Measurements from ENCODE around the gene ABCC9.
"Not testable (repeated sequence)": the region's sequence is repeated elsewhere in the genome, so short reads cannot be mapped to it uniquely, and the experiment has no call there.

ABCC9 gene

GRCh38 chr12:21939435-21939834, 1.8 kb downstream of the ABCC9 start:
- no peak for DNase-seq (ENCODE audit: low read depth in 1 of 2, low spot score in 1 of 2)
- no peak overlapping the region for H3K27ac ChIP-seq (replicated peaks)
- H3K27me3 ChIP-seq (ENCODE audit: insufficient read depth, poor library complexity, severe bottlenecking): peaks cover 33% of the 10 kb centered on the region
- TF ChIP-seq GABPA (IDR thresholded peaks at IDR 0.05; ENCODE audit: low read depth) (no peak), REST (IDR thresholded peaks at IDR 0.05; ENCODE audit: insufficient replicate concordance, low read depth) (no peak), SPI1 (IDR thresholded peaks at IDR 0.05; ENCODE audit: borderline replicate concordance, low read depth) (no peak), CTCF (IDR thresholded peaks at IDR 0.05; ENCODE audit: insufficient read depth, low read length) (no peak), POLR2AphosphoS5 (IDR thresholded peaks at IDR 0.05; ENCODE audit: low read depth) (no peak)
- H3K4me3 ChIP-seq (replicated peaks; ENCODE audit: insufficient read depth, low read length): no peak overlapping the region

- Histone ChIP-seq H3K27me3 (ENCODE audit: insufficient read depth, poor library complexity, severe bottlenecking) (peaks cover 33% of the 10 kb centered on the region), H3K27ac (replicated peaks) (no peak overlapping the region), H3K4me3 (replicated peaks; ENCODE audit: insufficient read depth, low read length) (no peak overlapping the region)
- TF ChIP-seq CTCF (IDR thresholded peaks at IDR 0.05; ENCODE audit: insufficient read depth, low read length) (no peak), SPI1 (IDR thresholded peaks at IDR 0.05; ENCODE audit: borderline replicate concordance, low read depth) (no peak), GABPA (IDR thresholded peaks at IDR 0.05; ENCODE audit: low read depth) (no peak), POLR2AphosphoS5 (IDR thresholded peaks at IDR 0.05; ENCODE audit: low read depth) (no peak), REST (IDR thresholded peaks at IDR 0.05; ENCODE audit: insufficient replicate concordance, low read depth) (no peak)
- DNase-seq (ENCODE audit: low read depth in 1 of 2, low spot score in 1 of 2): no peak
Observed at GRCh38 chr12:21938879-21939278, 2.3 kb downstream of the ABCC9 start.

GRCh38 chr12:21934173-21934572, 7.1 kb downstream of the ABCC9 start:
- Histone ChIP-seq H3K27me3 (ENCODE audit: insufficient read depth, poor library complexity, severe bottlenecking) (peaks cover under 1% of the 10 kb centered on the region), H3K27ac (replicated peaks) (no peak overlapping the region), H3K4me3 (replicated peaks; ENCODE audit: insufficient read depth, low read length) (no peak overlapping the region)
- no peak for DNase-seq (ENCODE audit: low read depth in 1 of 2, low spot score in 1 of 2)
- TF ChIP-seq CTCF (IDR thresholded peaks at IDR 0.05; ENCODE audit: insufficient read depth, low read length) (no peak), GABPA (IDR thresholded peaks at IDR 0.05; ENCODE audit: low read depth) (no peak)

GRCh38 chr12:21933656-21934055, 7.6 kb downstream of the ABCC9 start:
- DNase-seq (ENCODE audit: low read depth in 1 of 2, low spot score in 1 of 2): no peak
- TF ChIP-seq REST (IDR thresholded peaks at IDR 0.05; ENCODE audit: insufficient replicate concordance, low read depth): no peak
- no peak for TF ChIP-seq POLR2AphosphoS5 (IDR thresholded peaks at IDR 0.05; ENCODE audit: low read depth)
- TF ChIP-seq GABPA (IDR thresholded peaks at IDR 0.05; ENCODE audit: low read depth): no peak
- TF ChIP-seq CTCF (IDR thresholded peaks at IDR 0.05; ENCODE audit: insufficient read depth, low read length): no peak
- TF ChIP-seq SPI1 (IDR thresholded peaks at IDR 0.05; ENCODE audit: borderline replicate concordance, low read depth): no peak
- Histone ChIP-seq H3K27ac (replicated peaks) (no peak overlapping the region), H3K27me3 (ENCODE audit: insufficient read depth, poor library complexity, severe bottlenecking) (no peaks in the 10 kb centered on the region), H3K4me3 (replicated peaks; ENCODE audit: insufficient read depth, low read length) (no peak overlapping the region)

- not testable (repeated sequence) for H3K27ac ChIP-seq (replicated peaks); H3K4me3 ChIP-seq (replicated peaks; ENCODE audit: insufficient read depth, low read length); DNase-seq (ENCODE audit: low read depth in 1 of 2, low spot score in 1 of 2)
Observed at GRCh38 chr12:21929972-21930371, 11.3 kb downstream of the ABCC9 start.

More at GRCh38 chr12:21929972-21930371, 11.3 kb downstream of the ABCC9 start:
- not testable (repeated sequence) for H3K27me3 ChIP-seq (ENCODE audit: insufficient read depth, poor library complexity, severe bottlenecking)

All from HL-60 (cell line).